ENCODE results near the gene LMNTD2. TPM values are rescaled to one million over a fixed set of nuclear protein-coding genes. Genes with fewer than 3 reads are reported as not detected.

The LMNTD2 gene
- total RNA-seq, 2 donors from 2014 or later, result 9.8 to 13.6 TPM

DNA sequence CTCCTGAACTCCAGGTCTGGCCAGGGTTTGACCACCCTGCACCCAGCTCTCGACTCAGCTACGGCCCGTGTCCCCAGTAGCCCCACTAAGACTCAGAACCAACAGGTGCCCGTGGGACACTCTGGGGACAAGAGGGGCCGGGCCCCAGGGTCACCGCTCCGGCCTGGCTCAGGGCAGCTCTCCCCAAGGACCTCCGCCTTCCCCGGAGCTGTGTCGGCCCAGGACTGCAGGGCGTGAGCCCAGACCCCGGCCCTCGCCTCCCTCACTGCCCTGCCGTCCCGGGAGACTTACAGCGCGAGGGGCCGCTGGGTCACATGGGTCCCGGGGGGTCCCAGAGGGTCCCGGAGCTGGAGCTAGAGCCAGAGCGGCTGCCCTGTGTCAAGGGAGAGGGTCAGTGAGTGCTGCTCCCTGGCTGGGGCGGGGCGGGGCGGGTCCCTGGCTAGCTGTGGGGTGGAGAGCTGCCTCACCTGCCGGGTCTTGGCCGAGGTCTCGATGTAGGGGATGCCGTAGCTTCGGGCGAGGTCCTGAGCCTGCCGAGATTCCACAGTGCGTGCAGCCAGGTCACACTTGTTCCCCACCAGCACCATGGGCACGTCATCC is 27.5 kb downstream of the LMNTD2 start:
- H3K9me3 ChIP-seq, result no peaks in the 10 kb centered on the region
- H3K4me1 ChIP-seq, result peaks cover 11% of the 10 kb centered on the region
- intact Hi-C loops (cut with DNase I), result no loop called here
- no peak for DNase-seq
- TF ChIP-seq, protein P1, sequence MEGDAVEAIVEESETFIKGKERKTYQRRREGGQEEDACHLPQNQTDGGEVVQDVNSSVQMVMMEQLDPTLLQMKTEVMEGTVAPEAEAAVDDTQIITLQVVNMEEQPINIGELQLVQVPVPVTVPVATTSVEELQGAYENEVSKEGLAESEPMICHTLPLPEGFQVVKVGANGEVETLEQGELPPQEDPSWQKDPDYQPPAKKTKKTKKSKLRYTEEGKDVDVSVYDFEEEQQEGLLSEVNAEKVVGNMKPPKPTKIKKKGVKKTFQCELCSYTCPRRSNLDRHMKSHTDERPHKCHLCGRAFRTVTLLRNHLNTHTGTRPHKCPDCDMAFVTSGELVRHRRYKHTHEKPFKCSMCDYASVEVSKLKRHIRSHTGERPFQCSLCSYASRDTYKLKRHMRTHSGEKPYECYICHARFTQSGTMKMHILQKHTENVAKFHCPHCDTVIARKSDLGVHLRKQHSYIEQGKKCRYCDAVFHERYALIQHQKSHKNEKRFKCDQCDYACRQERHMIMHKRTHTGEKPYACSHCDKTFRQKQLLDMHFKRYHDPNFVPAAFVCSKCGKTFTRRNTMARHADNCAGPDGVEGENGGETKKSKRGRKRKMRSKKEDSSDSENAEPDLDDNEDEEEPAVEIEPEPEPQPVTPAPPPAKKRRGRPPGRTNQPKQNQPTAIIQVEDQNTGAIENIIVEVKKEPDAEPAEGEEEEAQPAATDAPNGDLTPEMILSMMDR (IDR thresholded peaks at IDR 0.05), result no peak
- H3K27ac ChIP-seq, result no peak overlapping the region
- H3K4me3 ChIP-seq, result no peak overlapping the region
- H3K9ac ChIP-seq (ENCODE audit: low read depth in 2 of 2, low read length in 2 of 2), result no peak overlapping the region
- peaks cover 8% of the 10 kb centered on the region for H3K36me3 ChIP-seq
- no peaks in the 10 kb centered on the region for H3K27me3 ChIP-seq

DNA sequence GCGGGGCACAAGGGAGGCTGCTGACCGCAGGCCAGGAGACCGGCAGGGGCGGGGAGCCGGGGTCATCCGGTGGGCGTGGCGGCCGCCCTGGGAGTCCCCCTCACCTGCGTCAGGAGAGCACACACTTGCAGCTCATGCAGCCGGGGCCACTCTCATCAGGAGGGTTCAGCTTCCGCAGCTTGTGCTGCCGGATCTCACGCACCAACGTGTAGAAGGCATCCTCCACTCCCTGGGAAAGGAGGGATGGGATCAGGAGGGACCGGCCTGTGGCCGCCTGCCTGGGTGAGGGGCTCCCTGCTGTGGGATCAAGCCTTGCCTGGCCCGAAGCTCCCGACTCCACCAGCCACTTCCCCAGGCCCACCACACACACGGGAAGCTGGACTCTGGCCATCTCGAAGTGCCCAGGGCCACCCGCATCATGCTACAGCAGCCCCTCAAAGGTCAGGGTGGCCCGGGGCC is 28.0 kb downstream of the LMNTD2 start:
- no peak overlapping the region for H3K9ac ChIP-seq (ENCODE audit: low read depth in 2 of 2, low read length in 2 of 2)
- TF ChIP-seq, protein P1 (IDR thresholded peaks at IDR 0.05), result no peak
- no peak for DNase-seq
- intact Hi-C loops (cut with DNase I), result no loop called here
- peaks cover 6% of the 10 kb centered on the region for H3K4me1 ChIP-seq
- no peak overlapping the region for H3K27ac ChIP-seq
- no peaks in the 10 kb centered on the region for H3K9me3 ChIP-seq
- H3K36me3 ChIP-seq, result peaks cover 8% of the 10 kb centered on the region
- no peaks in the 10 kb centered on the region for H3K27me3 ChIP-seq
- no peak overlapping the region for H3K4me3 ChIP-seq

DNA sequence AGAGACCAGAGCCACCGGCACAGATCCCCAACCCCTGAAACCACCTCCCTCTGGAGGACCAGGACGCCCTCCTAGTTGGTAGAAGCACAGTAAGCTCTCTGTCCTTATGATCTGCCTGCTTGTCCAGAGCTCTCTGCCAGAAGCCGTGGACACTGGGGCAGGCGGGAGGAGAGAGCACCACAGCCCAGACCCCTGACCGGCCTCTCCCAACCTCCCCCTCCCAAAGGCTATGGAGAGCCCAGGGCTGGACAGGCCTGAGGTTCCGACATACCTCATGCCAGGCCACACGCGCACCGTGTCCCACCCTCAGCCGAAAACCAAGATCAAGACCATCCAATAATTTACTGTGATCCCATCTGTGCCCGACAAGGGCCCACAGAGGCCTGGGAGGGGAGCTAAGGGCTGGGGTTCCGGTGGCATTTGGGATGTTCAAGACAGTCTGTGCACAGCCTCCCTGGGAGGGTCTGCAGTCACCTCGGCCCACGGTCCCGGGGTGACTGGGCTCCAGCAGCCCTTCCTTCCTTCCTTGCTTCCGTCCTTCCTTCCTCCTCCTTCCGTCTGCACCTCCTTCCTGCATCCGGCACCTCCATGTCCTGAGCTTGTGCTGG is 28.5 kb downstream of the LMNTD2 start:
- Histone ChIP-seq H3K9ac (ENCODE audit: low read depth in 2 of 2, low read length in 2 of 2) (no peak overlapping the region), H3K4me3 (no peak overlapping the region), H3K9me3 (no peaks in the 10 kb centered on the region), H3K27me3 (no peaks in the 10 kb centered on the region), H3K4me1 (peaks cover 5% of the 10 kb centered on the region), H3K27ac (no peak overlapping the region), H3K36me3 (peaks cover 8% of the 10 kb centered on the region)
- no peak for DNase-seq
- intact Hi-C loops (cut with DNase I), result no loop called here
- TF ChIP-seq, protein P1 (IDR thresholded peaks at IDR 0.05), result no peak

DNA sequence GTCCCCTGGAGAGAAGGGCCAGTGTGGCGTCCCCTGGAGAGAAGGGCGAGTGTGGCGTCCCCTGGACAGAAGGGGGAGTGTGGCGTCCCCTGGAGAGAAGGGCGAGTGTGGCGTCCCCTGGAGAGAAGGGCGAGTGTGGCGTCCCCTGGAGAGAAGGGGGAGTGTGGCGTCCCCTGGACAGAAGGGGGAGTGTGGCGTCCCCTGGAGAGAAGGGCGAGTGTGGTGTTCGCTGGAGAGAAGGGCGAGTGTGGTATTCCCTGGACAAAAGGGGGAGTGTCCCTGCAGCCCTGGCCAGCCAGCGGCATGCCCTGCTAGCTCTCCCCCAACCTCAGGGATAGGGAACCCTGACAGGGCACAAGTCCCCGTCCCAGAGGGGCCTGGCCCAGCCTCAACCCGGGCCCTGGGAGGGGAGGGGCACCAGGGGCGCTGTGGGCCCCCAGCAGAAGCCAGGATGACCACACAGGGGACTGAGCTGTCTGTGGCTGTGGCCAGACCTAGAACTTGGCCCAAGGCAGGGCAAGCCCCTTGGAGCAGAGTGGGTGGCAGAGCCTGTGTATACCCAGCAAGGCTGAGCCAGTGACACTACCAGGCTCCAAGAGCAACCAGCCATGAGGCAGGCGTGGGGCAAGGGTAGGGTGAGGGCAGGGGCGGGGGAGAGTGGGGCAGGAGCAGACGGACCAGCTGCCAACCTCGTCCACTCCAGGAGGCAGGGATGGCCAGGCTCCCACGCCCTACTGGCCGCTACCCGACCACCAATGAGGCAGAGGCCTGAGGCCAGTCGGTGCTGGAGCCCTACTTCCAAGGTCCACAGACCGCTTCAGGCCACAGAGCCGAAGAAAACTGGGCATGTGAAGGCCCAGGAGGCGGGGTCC is 29.3 kb downstream of the LMNTD2 start:
- no peak overlapping the region for H3K4me3 ChIP-seq
- no peak overlapping the region for H3K9ac ChIP-seq (ENCODE audit: low read depth in 2 of 2, low read length in 2 of 2)
- no peaks in the 10 kb centered on the region for H3K9me3 ChIP-seq
- H3K27me3 ChIP-seq, result no peaks in the 10 kb centered on the region
- intact Hi-C loops (cut with DNase I), result no loop called here
- TF ChIP-seq, protein P1 (IDR thresholded peaks at IDR 0.05), result no peak
- DNase-seq, result no peak
- H3K36me3 ChIP-seq, result peaks cover 8% of the 10 kb centered on the region
- peaks cover 5% of the 10 kb centered on the region for H3K4me1 ChIP-seq
- no peak overlapping the region for H3K27ac ChIP-seq

DNA sequence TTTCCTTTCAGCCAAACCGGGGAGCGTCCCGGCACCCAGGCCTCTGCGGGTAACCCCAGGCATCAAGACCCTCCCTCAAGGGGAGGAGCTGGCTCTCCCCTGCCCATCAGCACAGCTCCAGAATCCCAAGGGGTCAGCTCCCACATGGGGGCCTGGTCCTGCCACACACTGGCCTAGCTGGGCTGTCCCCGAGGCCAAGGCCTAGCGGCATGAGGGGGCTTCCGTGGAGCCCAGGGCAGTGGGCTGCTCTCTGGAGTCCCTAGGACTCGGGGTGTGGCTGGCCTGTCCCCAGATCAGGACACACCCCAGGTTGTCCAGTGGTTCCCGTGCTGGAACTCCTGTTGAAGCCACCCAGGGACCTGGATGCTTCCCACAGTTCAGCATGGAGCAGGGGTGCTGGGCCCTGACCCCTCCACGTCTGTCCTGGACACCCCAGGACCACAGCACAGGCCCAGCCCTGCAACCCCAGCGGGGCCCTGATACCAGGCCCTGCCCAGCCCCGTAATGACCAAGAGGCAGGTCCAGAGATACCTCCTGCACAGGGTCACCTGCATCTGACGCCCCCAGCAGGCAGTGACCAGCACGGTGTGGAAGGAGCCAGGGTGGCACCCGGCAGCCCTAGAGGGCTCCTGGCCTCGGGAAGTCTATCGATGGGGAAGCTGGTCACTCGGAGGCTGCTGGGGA is 30.7 kb downstream of the LMNTD2 start:
- Histone ChIP-seq H3K4me1 (peaks cover 5% of the 10 kb centered on the region), H3K27me3 (no peaks in the 10 kb centered on the region), H3K4me3 (no peak overlapping the region), H3K9me3 (no peaks in the 10 kb centered on the region), H3K9ac (ENCODE audit: low read depth in 2 of 2, low read length in 2 of 2) (no peak overlapping the region), H3K36me3 (peaks cover 8% of the 10 kb centered on the region), H3K27ac (no peak overlapping the region)
- intact Hi-C loops (cut with DNase I), result no loop called here
- TF ChIP-seq, protein P1 (IDR thresholded peaks at IDR 0.05), result no peak
- no peak for DNase-seq

All from colonic mucosa (tissue), 4 donors.